GM18507 (cell line): ENCODE measurements around the gene PNPO.

Experiments
- DNase-seq: peaks from one replicate; pipeline ENCODE4 v3.0.0; 2011; ENCODE audit warnings: low read depth; ENCODE audit not compliant: insufficient read length; ENCODE audit errors: extremely low spot score
- FAIRE-seq: peaks from 2 replicates; lab custom pipeline; 2011; peaks lifted over from hg19 to GRCh38; lab: Jason Lieb, UNC

Gene PNPO

GRCh38 chr17:47946516-47946915 lies 5.1 kb downstream of the PNPO start:
- FAIRE-seq (no peak), DNase-seq (no peak)

- peak; percentile 60 for DNase-seq
- FAIRE-seq = peak; percentile 87
These were observed 5.6 kb downstream of the PNPO start for GRCh38 chr17:47946929-47947397.

- FAIRE-seq (no peak), DNase-seq (no peak)
These were observed 7.4 kb downstream of the PNPO start for GRCh38 chr17:47948706-47949196.

GRCh38 chr17:47949197-47949759 lies 7.9 kb downstream of the PNPO start:
- DNase-seq (peak; percentile 42), FAIRE-seq (peak; percentile 84)

GRCh38 chr17:47949946-47950345 lies 8.6 kb downstream of the PNPO start:
- FAIRE-seq = peak; percentile 73

GRCh38 chr17:47950448-47950847 lies 9.1 kb downstream of the PNPO start:
- DNase-seq (no peak), FAIRE-seq (no peak)

More at GRCh38 chr17:47949946-47950345, 8.6 kb downstream of the PNPO start:
- no peak for DNase-seq

- no peak for FAIRE-seq
- no peak for DNase-seq
These were observed 11.0 kb downstream of the PNPO start for GRCh38 chr17:47952171-47953021.

- DNase-seq (no peak), FAIRE-seq (no peak)
These were observed 12.5 kb downstream of the PNPO start for GRCh38 chr17:47953909-47954308.

- DNase-seq (no peak), FAIRE-seq (no peak)
These were observed 14.4 kb downstream of the PNPO start for GRCh38 chr17:47955497-47956461.

GRCh38 chr17:47956791-47957590 lies 15.6 kb downstream of the PNPO start:
- no peak for FAIRE-seq
- no peak for DNase-seq

- no peak for DNase-seq
- FAIRE-seq = no peak
These were observed 16.5 kb downstream of the PNPO start, which contains the start of gene PRR15L for GRCh38 chr17:47957591-47958490. Gene PRR15L, minus strand, starts transcription at chr17:47957883. Its CDS starts 4,649 bp downstream, at chr17:47953234.

GRCh38 chr17:47959825-47960655 lies 18.7 kb downstream of the PNPO start:
- FAIRE-seq (no peak), DNase-seq (no peak)

- DNase-seq (no peak), FAIRE-seq (no peak)
These were observed 20.0 kb downstream of the PNPO start for GRCh38 chr17:47961406-47961805.

- FAIRE-seq = no peak
- no peak for DNase-seq
These were observed 21.5 kb downstream of the PNPO start for GRCh38 chr17:47962901-47963300.

GRCh38 chr17:47964856-47965255 lies 23.5 kb downstream of the PNPO start:
- no peak for DNase-seq
- no peak for FAIRE-seq

GRCh38 chr17:47966079-47966519 lies 24.7 kb downstream of the PNPO start:
- DNase-seq (no peak), FAIRE-seq (no peak)
